Esophagus squamous epithelium (tissue), 4 donors: ENCODE data around the gene TXNDC11.

ENCODE experiments used
- CTCF ChIP-seq, 6 experiments: fragments of 450-650 bp in 4 of 6; fragments of 200-600 bp in 2 of 6; sonication (generic) in 2 of 6; IDR thresholded peaks; one replicate each; pipeline ENCODE4 v1.5.1; 2016 to 2019; ENCODE audit warnings: antibody characterized with exemption in 6 of 6, mild to moderate bottlenecking in 4 of 6, moderate library complexity in 4 of 6
- POLR2A ChIP-seq, 4 donors: fragments of 450-650 bp; IDR thresholded peaks; one replicate each; pipeline ENCODE4 v1.6.1; 2017; ENCODE audit warnings: antibody characterized with exemption in 4 of 4, mild to moderate bottlenecking in 4 of 4, moderate library complexity in 3 of 4

GRCh38 chr16:11759163-11759834, 16.6 kb upstream of the TXNDC11 start:
- no peak for TF ChIP-seq CTCF (IDR thresholded peaks at IDR 0.05)
- TF ChIP-seq POLR2A (IDR thresholded peaks at IDR 0.05), result no peak
